ENCODE results near the gene COL8A1. TPM values are rescaled to one million over a fixed set of nuclear protein-coding genes. Genes with fewer than 3 reads are reported as not detected.

COL8A1 gene
- total and polyA plus RNA-seq, 5 donors from 2014 or later, result not detected

GRCh38 chr3:99647081-99647480, 8.7 kb downstream of the COL8A1 start:
- peaks cover 5% of the 10 kb centered on the region for H3K27me3 Mint-ChIP-seq
- no peak overlapping the region for H3K27ac Mint-ChIP-seq
- Histone ChIP-seq H3K4me1 (ENCODE audit: control insufficient read depth, insufficient read depth, low read length, poor library complexity, severe bottlenecking) (no peaks in the 10 kb centered on the region), H3K36me3 (ENCODE audit: control insufficient read depth, insufficient read depth, low read length) (no peaks in the 10 kb centered on the region), H3K27me3 (ENCODE audit: control insufficient read depth, insufficient read depth, low read length) (no peaks in the 10 kb centered on the region), H3K27ac (ENCODE audit: insufficient read depth, low read length, poor library complexity, severe bottlenecking) (no peak overlapping the region), H3K9me3 (ENCODE audit: control insufficient read depth in 2 of 2, low read length in 2 of 2) (no peaks in the 10 kb centered on the region), H3K4me3 (ENCODE audit: low read depth, low read length) (no peak overlapping the region)
- H3K4me3 Mint-ChIP-seq, result no peak overlapping the region
- DNase-seq, result no peak
- no peaks in the 10 kb centered on the region for H3K4me1 Mint-ChIP-seq
- H3K36me3 Mint-ChIP-seq, result no peaks in the 10 kb centered on the region
- no peak for ATAC-seq (ENCODE audit: low read depth in 2 of 2)
- H3K9me3 Mint-ChIP-seq, result peaks cover 0 to 2% (median 0%) of the 10 kb centered on the region in 7 donors

- ATAC-seq (ENCODE audit: low read depth in 2 of 2), result no peak
- H3K36me3 ChIP-seq (ENCODE audit: control insufficient read depth, insufficient read depth, low read length), result no peaks in the 10 kb centered on the region
- H3K9me3 ChIP-seq (ENCODE audit: control insufficient read depth in 2 of 2, low read length in 2 of 2), result no peaks in the 10 kb centered on the region
- Mint-ChIP-seq H3K27me3 (peaks cover 5% of the 10 kb centered on the region), H3K9me3 (peaks cover 0 to 2% (median 0%) of the 10 kb centered on the region in 7 donors), H3K4me1 (no peaks in the 10 kb centered on the region), H3K27ac (no peak overlapping the region), H3K36me3 (no peaks in the 10 kb centered on the region), H3K4me3 (no peak overlapping the region)
- H3K27ac ChIP-seq (ENCODE audit: insufficient read depth, low read length, poor library complexity, severe bottlenecking), result no peak overlapping the region
- H3K4me3 ChIP-seq (ENCODE audit: low read depth, low read length), result no peak overlapping the region
- DNase-seq, result no peak
- H3K27me3 ChIP-seq (ENCODE audit: control insufficient read depth, insufficient read depth, low read length), result no peaks in the 10 kb centered on the region
- H3K4me1 ChIP-seq (ENCODE audit: control insufficient read depth, insufficient read depth, low read length, poor library complexity, severe bottlenecking), result no peaks in the 10 kb centered on the region
These were observed 9.7 kb downstream of the COL8A1 start for GRCh38 chr3:99648101-99648500.

DNA sequence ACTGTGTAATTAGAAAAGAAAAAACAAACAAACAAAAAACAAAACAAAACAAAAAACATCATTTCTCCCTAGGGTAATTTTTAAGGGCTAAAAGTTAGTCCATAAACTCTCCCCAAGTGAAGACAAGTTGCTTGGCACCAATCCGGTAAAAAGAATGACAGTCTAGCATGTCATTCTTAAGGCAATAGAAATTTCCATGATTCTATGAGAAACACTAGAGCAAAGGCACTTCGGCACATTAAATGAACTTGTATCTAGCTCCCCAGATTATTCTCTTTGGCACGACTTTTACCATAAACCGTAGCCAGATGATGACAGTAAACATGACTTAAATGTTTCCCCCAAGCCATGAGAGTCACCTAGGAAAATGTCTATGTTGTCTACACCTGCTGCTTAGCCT, 10.1 kb downstream of the COL8A1 start:
- Histone ChIP-seq H3K27ac (ENCODE audit: insufficient read depth, low read length, poor library complexity, severe bottlenecking) (no peak overlapping the region), H3K4me1 (ENCODE audit: control insufficient read depth, insufficient read depth, low read length, poor library complexity, severe bottlenecking) (no peaks in the 10 kb centered on the region), H3K9me3 (ENCODE audit: control insufficient read depth in 2 of 2, low read length in 2 of 2) (no peaks in the 10 kb centered on the region), H3K36me3 (ENCODE audit: control insufficient read depth, insufficient read depth, low read length) (no peaks in the 10 kb centered on the region), H3K4me3 (ENCODE audit: low read depth, low read length) (no peak overlapping the region), H3K27me3 (ENCODE audit: control insufficient read depth, insufficient read depth, low read length) (no peaks in the 10 kb centered on the region)
- no peaks in the 10 kb centered on the region for H3K4me1 Mint-ChIP-seq
- DNase-seq, result no peak
- H3K27me3 Mint-ChIP-seq, result peaks cover 5% of the 10 kb centered on the region
- H3K27ac Mint-ChIP-seq, result no peak overlapping the region
- peaks cover 0 to 2% (median 0%) of the 10 kb centered on the region in 7 donors for H3K9me3 Mint-ChIP-seq
- H3K36me3 Mint-ChIP-seq, result no peaks in the 10 kb centered on the region
- no peak for ATAC-seq (ENCODE audit: low read depth in 2 of 2)
- H3K4me3 Mint-ChIP-seq, result no peak overlapping the region

- H3K9me3 Mint-ChIP-seq, result peaks cover 0 to 4% (median 0%) of the 10 kb centered on the region in 7 donors
- H3K4me1 Mint-ChIP-seq, result no peaks in the 10 kb centered on the region
- H3K36me3 Mint-ChIP-seq, result no peaks in the 10 kb centered on the region
- H3K4me1 ChIP-seq (ENCODE audit: control insufficient read depth, insufficient read depth, low read length, poor library complexity, severe bottlenecking), result no peaks in the 10 kb centered on the region
- H3K4me3 Mint-ChIP-seq, result no peak overlapping the region
- no peaks in the 10 kb centered on the region for H3K36me3 ChIP-seq (ENCODE audit: control insufficient read depth, insufficient read depth, low read length)
- ATAC-seq (ENCODE audit: low read depth in 2 of 2) (no peak), DNase-seq (no peak)
- peaks cover 5% of the 10 kb centered on the region for H3K27me3 Mint-ChIP-seq
- no peaks in the 10 kb centered on the region for H3K9me3 ChIP-seq (ENCODE audit: control insufficient read depth in 2 of 2, low read length in 2 of 2)
- H3K27ac Mint-ChIP-seq, result no peak overlapping the region
- H3K27me3 ChIP-seq (ENCODE audit: control insufficient read depth, insufficient read depth, low read length), result no peaks in the 10 kb centered on the region
- no peak overlapping the region for H3K4me3 ChIP-seq (ENCODE audit: low read depth, low read length)
- no peak overlapping the region for H3K27ac ChIP-seq (ENCODE audit: insufficient read depth, low read length, poor library complexity, severe bottlenecking)
These were observed 13.1 kb downstream of the COL8A1 start for GRCh38 chr3:99651531-99651930.

DNA sequence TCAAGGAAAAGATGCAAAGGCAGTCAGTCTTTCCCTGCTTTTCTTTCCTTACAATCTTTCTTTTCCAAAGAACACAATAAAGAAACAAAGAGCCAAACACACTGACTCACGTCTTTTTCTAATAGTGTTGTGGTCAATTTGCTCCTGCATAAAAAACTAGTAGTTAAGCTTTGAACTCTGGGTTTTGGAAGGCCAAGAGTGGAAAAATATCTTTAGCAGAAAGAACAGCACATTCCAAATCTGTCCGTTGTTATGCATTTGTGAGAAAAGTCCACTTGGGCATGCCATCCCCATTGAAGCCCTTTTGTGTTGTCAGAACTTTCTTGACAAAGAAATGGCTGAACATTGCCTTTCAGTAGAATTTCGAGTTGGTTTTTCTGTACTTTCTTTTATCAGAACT, 18.2 kb downstream of the COL8A1 start:
- peaks cover 0 to 6% (median 0%) of the 10 kb centered on the region in 7 donors for H3K9me3 Mint-ChIP-seq
- H3K27me3 ChIP-seq (ENCODE audit: control insufficient read depth, insufficient read depth, low read length), result no peaks in the 10 kb centered on the region
- H3K36me3 Mint-ChIP-seq, result no peaks in the 10 kb centered on the region
- H3K36me3 ChIP-seq (ENCODE audit: control insufficient read depth, insufficient read depth, low read length), result no peaks in the 10 kb centered on the region
- peaks cover 4% of the 10 kb centered on the region for H3K27me3 Mint-ChIP-seq
- ATAC-seq (ENCODE audit: low read depth in 2 of 2), result no peak
- no peak overlapping the region for H3K4me3 Mint-ChIP-seq
- H3K27ac Mint-ChIP-seq, result no peak overlapping the region
- H3K4me1 ChIP-seq (ENCODE audit: control insufficient read depth, insufficient read depth, low read length, poor library complexity, severe bottlenecking), result no peaks in the 10 kb centered on the region
- no peak for DNase-seq
- H3K4me1 Mint-ChIP-seq, result no peaks in the 10 kb centered on the region
- H3K9me3 ChIP-seq (ENCODE audit: control insufficient read depth in 2 of 2, low read length in 2 of 2), result no peaks in the 10 kb centered on the region
- H3K27ac ChIP-seq (ENCODE audit: insufficient read depth, low read length, poor library complexity, severe bottlenecking), result no peak overlapping the region
- no peak overlapping the region for H3K4me3 ChIP-seq (ENCODE audit: low read depth, low read length)

DNA sequence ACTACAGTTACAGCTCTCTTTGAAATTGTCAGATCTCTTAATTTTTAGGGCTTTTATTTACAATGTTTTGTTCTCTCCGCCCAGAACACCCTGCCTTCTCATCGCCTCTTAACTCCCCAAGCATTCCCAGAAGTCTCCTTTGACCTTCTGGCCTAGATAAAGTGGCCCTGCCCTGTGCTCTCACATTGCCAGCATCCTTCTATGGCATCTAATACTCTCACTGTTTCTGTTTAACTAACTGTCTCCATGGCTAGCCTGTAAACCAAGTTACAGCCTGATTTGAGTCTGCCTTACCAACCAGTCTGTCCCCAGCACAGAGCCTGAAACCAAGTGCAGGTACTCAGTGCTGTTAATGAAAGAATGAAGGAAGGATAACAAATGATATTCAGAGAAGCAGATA, 19.9 kb downstream of the COL8A1 start:
- Histone ChIP-seq H3K4me3 (ENCODE audit: low read depth, low read length) (no peak overlapping the region), H3K36me3 (ENCODE audit: control insufficient read depth, insufficient read depth, low read length) (no peaks in the 10 kb centered on the region), H3K27ac (ENCODE audit: insufficient read depth, low read length, poor library complexity, severe bottlenecking) (no peak overlapping the region), H3K9me3 (ENCODE audit: control insufficient read depth in 2 of 2, low read length in 2 of 2) (no peaks in the 10 kb centered on the region), H3K4me1 (ENCODE audit: control insufficient read depth, insufficient read depth, low read length, poor library complexity, severe bottlenecking) (no peaks in the 10 kb centered on the region), H3K27me3 (ENCODE audit: control insufficient read depth, insufficient read depth, low read length) (no peaks in the 10 kb centered on the region)
- Mint-ChIP-seq H3K27me3 (peaks cover 4% of the 10 kb centered on the region), H3K4me3 (no peak overlapping the region), H3K27ac (no peak overlapping the region), H3K4me1 (no peaks in the 10 kb centered on the region), H3K36me3 (no peaks in the 10 kb centered on the region), H3K9me3 (peaks cover 0 to 8% (median 0%) of the 10 kb centered on the region in 7 donors)
- ATAC-seq (ENCODE audit: low read depth in 2 of 2) (no peak), DNase-seq (no peak)

GRCh38 chr3:99659032-99659431, 20.6 kb downstream of the COL8A1 start:
- Mint-ChIP-seq H3K9me3 (peaks cover 0 to 8% (median 0%) of the 10 kb centered on the region in 7 donors), H3K4me3 (no peak overlapping the region), H3K27me3 (peaks cover 4% of the 10 kb centered on the region), H3K27ac (no peak overlapping the region), H3K4me1 (no peaks in the 10 kb centered on the region), H3K36me3 (no peaks in the 10 kb centered on the region)
- Histone ChIP-seq H3K4me1 (ENCODE audit: control insufficient read depth, insufficient read depth, low read length, poor library complexity, severe bottlenecking) (no peaks in the 10 kb centered on the region), H3K36me3 (ENCODE audit: control insufficient read depth, insufficient read depth, low read length) (no peaks in the 10 kb centered on the region), H3K9me3 (ENCODE audit: control insufficient read depth in 2 of 2, low read length in 2 of 2) (no peaks in the 10 kb centered on the region), H3K27ac (ENCODE audit: insufficient read depth, low read length, poor library complexity, severe bottlenecking) (no peak overlapping the region), H3K4me3 (ENCODE audit: low read depth, low read length) (no peak overlapping the region), H3K27me3 (ENCODE audit: control insufficient read depth, insufficient read depth, low read length) (no peaks in the 10 kb centered on the region)
- ATAC-seq (ENCODE audit: low read depth in 2 of 2) (no peak), DNase-seq (no peak)

DNA sequence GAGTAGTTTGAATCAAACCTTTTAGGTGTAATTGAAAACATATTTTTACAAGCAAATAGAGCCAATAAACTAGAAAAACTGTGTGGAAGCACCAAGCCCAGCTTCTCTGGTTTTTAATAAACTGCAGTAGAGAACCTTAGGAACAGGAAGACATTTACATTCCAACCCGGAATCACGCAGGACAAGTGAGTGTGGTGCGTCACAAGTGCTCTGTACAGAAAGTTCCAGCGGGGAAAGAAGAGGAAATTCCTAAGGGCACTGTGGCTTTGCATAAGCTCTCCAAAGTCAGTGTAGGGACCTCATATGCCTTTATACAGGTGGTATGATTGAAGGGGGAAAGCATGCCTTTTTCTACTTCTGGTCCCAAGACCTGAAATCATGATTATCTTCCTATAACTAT, 21.6 kb downstream of the COL8A1 start:
- no peaks in the 10 kb centered on the region for H3K36me3 Mint-ChIP-seq
- Histone ChIP-seq H3K27me3 (ENCODE audit: control insufficient read depth, insufficient read depth, low read length) (no peaks in the 10 kb centered on the region), H3K9me3 (ENCODE audit: control insufficient read depth in 2 of 2, low read length in 2 of 2) (no peaks in the 10 kb centered on the region), H3K36me3 (ENCODE audit: control insufficient read depth, insufficient read depth, low read length) (no peaks in the 10 kb centered on the region), H3K4me3 (ENCODE audit: low read depth, low read length) (no peak overlapping the region), H3K27ac (ENCODE audit: insufficient read depth, low read length, poor library complexity, severe bottlenecking) (no peak overlapping the region), H3K4me1 (ENCODE audit: control insufficient read depth, insufficient read depth, low read length, poor library complexity, severe bottlenecking) (no peaks in the 10 kb centered on the region)
- ATAC-seq (ENCODE audit: low read depth in 2 of 2), result no peak
- no peak for DNase-seq
- H3K27me3 Mint-ChIP-seq, result peaks cover 8% of the 10 kb centered on the region
- no peak overlapping the region for H3K27ac Mint-ChIP-seq
- H3K9me3 Mint-ChIP-seq, result peaks cover 0 to 6% (median 0%) of the 10 kb centered on the region in 7 donors
- no peaks in the 10 kb centered on the region for H3K4me1 Mint-ChIP-seq
- H3K4me3 Mint-ChIP-seq, result no peak overlapping the region

All from CD4-positive, CD25-positive, alpha-beta regulatory T cell (primary cell).